Stimulated activated CD8-positive, alpha-beta memory T cell treated with anti-CD3 and anti-CD28 coated beads, Interleukin-12 subunit alpha, Interleukin-12 subunit beta, amount 100 ng/mL, for 1 hour (primary cell): ENCODE measurements around the gene PWWP2B.

Experiments used
- DNase-seq: peaks from one replicate; pipeline ENCODE4 v3.0.0-alpha.2; 2020; ENCODE audit warnings: low read depth

PWWP2B gene

DNA sequence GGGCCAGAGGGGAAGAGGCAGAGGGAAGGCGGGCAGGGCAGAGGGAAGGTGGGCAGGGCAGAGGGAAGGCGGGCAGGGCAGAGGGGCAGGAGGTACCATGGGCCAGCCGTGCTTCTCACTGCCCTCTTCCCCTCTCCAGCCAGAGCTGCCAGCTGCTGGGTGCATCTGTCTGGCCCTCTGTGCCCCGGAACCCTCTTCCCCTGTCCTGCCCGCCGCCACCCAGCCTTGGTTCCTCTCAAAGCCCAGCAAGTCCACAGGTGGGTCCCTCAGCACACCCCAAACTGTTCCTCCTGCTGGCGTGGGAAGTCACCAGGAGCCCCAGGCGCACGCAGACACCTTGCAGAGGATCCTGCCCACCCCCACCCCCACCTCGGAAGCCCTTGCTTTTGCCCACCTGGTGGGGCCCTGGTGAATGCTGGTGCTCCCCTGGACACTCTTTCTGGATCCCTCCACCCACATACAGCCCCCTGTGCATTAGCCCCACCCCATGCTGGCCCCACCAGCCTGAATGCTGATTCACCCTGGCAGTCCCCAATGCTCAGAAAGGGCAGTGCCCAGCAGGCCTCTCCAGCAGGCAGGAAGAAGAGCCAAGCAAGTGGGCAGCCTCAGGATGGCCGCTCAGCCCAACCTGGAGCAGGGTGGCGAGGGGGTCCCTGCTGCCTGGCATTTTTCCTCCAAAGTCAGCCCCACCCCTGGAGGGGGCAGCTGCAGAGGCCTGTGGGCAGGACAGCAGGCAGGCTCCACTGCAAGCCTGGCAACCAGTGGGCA, 1.9 kb upstream of the PWWP2B start:
- DNase-seq: no peak

DNA sequence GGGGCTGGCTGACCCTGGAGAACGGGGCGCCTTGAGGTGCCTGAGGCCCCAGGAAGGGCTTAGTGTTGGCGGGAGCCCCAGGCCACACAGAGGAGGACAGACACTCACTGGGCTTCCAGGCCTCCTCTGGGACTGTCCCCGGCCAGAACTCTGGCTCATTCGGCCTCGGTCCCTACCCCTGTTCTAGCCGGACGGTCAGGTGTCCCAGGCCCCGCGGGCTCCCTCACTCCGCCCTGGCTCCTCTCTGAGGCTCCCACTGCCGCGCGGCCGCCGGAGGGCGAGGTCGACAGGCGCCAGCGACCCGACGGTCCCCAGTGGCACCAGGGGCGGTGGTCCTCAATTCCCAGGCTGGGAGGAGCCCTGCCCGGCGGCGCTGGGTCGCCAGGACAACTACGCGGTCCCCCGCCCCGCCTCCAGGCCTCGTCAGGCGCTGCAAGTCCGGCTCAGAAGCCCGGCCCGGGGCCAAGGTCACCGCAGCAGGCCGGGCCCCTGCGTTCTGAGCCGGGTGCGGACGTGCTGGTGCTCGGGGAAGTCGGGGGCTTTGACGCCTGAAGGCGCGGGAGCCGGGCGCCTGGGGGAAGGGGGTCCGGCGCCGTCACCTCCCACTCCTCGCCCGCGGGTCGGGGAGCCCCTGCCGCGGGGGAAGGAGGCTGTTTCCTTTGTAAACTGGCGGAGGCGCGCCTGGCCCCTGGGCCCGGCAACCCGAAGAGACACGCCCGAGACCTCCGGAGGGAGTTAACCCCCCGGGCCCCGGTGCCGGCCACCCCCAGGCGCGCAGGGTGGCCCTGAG, 1.1 kb upstream of the PWWP2B start:
- no peak for DNase-seq

DNA sequence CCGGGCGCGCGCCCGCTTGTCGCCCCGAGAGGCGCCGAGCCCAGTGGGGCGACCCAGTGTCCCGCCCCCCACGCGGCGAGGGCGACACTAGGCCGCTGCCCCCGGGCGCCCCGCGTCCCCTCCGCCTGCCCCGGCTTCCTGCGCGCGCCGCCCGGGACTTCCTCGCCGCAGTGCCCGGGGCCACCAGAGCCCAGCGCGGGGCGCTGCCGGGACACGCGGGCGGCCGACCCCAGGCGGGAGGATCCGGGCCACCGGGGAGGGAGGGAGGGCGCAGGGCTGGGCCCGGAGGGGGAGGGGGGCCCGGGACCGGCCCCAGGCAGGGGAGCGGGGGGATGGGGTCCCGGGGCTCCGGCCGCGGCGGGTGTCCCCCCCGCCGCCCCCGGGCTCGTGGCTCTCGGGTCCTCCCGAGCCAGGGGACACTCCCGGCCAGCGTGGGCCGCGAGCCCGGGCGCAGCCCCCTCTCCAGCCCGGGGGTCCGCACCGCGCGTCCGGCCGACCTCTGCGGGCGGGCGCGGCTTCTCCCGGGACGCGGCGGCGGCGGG, 435 bp upstream of the PWWP2B start:
- DNase-seq: peak; percentile 36

- DNase-seq: no peak
Measured at GRCh38 chr10:132397671-132398565, 918 bp downstream of the PWWP2B start.

DNA sequence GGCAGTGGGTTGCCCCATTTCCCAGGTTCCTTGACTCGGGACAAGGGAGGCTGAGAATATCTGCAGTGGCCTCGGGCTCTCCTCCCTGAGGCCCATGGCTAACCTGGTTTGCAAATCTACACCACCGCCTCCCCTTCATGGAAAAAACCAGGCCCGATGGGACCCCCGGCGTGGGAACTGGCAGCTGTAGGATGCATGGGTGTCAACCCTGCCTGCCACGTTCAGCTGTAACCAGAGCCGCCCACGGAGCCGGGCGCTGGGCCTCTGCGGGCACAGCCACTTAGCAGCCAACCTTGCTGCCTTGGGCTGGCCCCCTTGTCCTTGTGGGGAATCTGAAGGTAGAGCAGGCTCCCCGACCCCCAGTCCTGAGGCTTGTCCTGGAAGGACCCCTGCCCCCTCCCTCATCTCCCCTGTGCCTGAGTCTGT, 1.6 kb downstream of the PWWP2B start:
- DNase-seq: no peak

GRCh38 chr10:132399117-132400035, 2.4 kb downstream of the PWWP2B start:
- DNase-seq: no peak

- DNase-seq: no peak
Measured at GRCh38 chr10:132400041-132400546, 3.1 kb downstream of the PWWP2B start.

GRCh38 chr10:132400547-132401151, 3.6 kb downstream of the PWWP2B start:
- no peak for DNase-seq

DNA sequence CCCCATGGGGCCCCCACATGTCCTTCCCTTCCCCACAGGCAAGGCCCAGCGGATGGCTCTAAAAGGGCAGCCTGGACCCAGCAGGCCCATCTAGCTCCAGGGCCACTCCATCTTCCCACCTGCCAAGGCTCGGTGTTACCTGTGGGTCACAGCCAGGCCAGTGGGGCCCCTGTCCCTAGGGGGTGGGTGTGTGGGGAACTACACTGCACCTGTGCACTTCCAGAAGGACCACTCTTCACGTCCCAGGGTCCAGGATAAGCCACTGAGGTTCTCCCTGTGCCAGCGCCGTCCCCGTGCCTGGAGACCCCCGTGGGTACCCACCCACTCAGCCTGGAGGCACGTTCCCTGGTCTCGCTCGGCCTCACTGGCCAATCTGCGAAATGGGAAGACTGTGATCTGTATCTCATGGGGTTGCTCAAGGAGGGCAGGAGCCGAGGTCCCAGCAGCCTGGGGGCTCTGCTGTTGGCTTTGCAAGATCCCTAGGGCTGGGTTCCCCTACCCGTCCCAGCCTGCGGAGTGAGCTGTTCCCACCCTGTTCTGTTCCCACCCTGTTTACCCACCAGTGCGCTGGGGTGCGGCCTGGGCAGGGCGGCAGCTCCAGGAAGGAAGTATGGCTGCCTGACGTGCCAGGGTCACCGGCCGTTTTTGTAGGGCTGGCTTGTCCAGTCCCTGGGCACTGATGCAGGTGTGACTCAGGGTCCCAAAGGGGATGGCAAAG, 4.6 kb downstream of the PWWP2B start:
- no peak for DNase-seq

DNA sequence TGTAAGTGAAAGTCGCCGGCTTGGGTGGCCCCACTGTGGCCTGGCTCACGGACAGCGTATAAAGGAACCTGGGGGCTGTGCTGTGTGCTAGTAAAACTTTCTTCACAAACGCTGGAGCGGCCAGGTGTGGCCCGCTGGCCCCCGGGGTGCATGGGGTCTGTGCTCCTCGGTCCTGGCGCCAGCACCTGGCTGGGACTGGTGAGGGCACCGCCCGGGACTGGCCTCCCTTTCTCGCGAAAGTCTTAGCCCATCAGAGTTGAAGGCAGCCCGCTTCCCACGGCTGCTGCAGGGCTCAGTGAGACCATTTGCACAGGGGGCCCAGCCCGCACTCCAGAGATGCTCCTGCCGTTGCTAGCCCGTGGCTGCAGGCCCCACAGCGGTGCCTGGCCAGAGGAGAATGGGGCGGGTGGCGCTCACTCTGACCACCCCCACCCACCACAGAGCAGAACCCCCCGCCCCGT, 5.8 kb downstream of the PWWP2B start:
- DNase-seq: no peak

DNA sequence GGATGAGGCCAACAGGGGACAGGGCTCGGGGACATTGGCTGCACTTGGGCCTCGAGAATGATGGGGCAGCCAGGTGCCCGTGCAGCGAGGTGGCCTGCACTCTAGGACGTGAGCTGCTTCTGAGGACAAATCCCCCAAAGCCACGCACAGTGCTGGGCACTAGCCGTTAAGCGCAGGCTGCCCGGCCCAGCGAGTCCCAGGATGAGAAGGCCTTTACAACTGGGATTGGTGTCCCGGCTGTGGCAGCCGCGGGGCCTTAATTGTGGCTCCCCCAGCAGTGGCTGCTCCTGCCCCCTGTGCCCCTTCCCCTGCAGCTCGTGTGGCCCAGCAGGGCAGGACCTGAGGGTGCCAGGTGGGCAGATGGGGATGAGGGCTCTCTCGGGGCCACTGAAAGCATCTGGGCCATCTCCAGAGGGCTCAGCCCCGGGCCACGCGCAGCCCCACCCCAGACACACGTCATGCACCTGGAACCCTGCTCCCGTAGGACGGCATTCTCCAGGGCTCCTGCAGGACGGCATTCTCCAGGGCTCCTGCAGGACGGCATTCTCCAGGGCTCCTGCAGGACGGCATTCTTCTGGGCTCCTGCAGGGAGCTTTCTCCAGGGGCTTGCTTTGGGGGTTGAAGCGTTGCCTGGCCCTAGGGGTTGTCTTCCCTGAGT, 6.6 kb downstream of the PWWP2B start:
- DNase-seq: no peak

DNA sequence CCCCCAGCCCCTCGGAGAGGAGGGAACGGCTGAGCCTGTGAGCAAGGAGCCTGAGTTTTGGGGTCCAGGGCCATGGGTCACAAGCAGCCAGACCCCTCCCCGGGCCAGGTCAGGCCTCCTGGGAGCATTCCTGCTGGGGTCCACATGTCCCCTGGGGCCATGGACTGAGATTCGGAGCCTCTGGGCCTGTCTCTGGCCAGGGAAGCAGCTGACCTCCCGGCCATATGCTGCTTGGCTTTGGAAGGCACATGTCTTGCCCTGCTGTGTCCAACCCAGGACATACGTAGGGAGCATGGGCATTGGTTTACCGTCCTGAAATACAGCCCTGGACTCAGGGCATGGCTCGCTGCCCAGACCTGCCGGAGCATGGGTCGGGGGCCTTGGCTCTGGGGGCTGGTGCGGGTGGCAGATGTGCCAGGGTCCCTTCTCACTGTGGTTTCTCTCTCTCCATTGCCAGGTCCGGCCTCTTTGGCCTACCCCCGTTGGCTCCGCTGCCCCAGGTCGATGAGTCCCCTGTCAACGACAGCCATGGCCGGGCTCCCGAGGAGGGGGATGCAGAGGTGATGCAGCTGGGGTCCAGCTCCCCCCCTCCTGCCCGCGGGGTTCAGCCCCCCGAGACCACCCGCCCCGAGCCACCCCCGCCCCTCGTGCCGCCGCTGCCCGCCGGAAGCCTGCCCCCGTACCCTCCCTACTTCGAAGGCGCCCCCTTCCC, 7.3 kb downstream of the PWWP2B start:
- DNase-seq: no peak

DNA sequence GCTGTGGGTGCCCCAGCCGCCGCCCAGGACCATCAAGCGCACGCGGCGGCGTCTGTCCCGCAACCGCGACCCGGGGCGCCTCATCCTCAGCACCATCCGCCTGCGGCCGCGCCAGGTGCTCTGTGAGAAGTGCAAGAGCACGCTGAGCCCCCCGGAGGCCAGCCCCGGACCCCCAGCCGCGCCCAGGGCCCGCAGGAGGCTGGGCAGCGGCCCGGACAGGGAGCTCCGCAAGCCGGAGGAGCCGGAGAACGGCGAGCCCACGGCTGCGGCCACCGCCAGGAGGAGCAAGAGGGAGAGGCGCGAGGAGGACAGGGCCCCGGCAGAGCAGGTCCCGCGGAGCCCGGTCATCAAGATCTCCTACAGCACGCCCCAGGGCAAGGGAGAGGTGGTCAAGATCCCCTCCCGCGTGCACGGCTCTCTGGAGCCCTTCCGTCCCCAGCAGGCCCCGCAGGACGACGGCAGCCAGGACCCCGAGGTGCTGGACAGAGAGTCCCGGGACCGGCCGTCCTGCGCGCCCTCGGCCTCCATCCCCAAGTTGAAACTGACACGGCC, 8.0 kb downstream of the PWWP2B start:
- no peak for DNase-seq

GRCh38 chr10:132405463-132405991, 8.5 kb downstream of the PWWP2B start:
- DNase-seq: no peak

DNA sequence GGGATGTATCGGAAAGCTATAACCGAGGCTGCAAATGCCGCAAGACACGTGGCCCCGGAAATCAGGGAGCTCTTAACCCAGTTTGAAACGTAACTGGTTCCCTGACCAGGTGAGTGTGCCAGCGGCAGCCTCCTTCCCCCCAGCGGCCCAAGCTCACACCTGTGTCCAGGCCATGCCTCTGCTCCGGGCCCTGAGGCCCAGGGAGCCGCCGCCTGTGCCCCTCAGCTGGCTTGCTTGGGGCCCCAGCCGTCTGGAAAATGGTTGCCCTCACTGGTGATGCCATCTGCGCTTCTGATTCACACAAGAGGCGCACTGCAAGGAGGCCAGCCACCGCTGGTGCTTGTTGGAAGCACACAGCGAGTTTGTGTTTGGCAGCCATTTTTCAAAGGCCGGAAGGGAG, 9.2 kb downstream of the PWWP2B start:
- DNase-seq: no peak

DNA sequence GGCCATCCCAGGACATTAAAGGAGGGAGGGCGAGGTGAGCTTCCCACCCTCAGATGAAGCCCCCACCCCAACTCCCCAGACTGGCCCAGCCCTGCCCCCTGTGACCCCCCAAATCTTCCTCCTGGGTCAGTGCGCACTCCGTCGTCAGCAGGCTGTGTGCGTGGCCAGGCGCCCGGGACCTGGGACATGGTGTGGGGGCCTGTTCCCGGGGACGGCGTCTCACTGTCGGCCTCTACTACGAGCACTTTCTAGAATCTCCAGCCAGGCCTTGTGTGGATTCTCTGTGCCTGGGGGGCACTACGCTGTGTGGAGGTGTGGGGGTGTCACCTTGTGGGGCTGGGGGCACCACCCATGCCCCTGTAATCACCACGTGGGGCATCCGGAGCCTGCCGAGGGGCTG, 9.8 kb downstream of the PWWP2B start:
- DNase-seq: no peak

GRCh38 chr10:132407243-132407746, 10.3 kb downstream of the PWWP2B start:
- DNase-seq: no peak

GRCh38 chr10:132407846-132408278, 10.9 kb downstream of the PWWP2B start:
- DNase-seq: no peak
